HG02759 (cell line): Measurements from ENCODE around the gene IFRD2.
"Not testable (repeated sequence)": the region's sequence is repeated elsewhere in the genome, so short reads cannot be mapped to it uniquely, and the experiment has no call there.

ENCODE experiments used
- ATAC-seq: cut with Tn5 transposase; IDR thresholded peaks from one replicate; pipeline ENCODE4 v1.9.1; 2021; ENCODE audit warnings: mild to moderate bottlenecking, moderate library complexity; ENCODE audit not compliant: unreplicated experiment

IFRD2 gene

DNA sequence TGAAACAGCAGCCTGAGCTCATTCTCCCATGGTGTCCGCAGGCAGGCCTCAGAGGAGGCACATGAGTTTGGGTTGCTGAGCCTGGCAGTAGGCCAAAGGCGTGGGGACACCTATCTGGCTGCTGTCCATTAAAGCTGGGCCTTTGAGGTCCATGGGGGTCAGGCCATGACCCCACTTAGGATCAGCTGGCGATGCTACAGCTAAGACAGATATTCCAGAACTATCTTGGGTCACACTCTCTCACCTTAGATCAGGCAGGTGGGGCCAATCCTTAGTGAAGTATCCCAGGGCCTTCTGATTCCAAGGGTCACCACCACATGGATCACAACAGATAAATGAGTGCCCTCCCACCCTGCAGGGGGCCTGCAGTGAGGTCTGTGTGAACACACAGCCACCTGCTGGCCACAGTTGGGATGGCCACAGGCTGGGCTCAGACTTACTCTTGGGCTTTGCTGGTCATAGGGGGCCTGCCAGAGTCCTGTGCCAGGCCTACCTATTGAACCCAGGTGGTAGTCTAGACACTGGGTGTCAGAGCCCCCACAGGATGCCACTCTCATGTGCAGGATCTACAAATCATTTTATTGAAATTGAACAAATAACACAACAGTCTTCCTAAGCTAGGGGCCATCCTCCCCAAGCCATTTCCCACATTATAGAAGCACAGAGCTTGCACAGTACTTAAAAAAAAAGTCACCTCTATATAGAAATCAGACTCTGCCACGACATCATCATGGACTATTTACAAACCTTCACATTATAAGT, 32.3 kb upstream of the IFRD2 start:
- ATAC-seq: no peak

DNA sequence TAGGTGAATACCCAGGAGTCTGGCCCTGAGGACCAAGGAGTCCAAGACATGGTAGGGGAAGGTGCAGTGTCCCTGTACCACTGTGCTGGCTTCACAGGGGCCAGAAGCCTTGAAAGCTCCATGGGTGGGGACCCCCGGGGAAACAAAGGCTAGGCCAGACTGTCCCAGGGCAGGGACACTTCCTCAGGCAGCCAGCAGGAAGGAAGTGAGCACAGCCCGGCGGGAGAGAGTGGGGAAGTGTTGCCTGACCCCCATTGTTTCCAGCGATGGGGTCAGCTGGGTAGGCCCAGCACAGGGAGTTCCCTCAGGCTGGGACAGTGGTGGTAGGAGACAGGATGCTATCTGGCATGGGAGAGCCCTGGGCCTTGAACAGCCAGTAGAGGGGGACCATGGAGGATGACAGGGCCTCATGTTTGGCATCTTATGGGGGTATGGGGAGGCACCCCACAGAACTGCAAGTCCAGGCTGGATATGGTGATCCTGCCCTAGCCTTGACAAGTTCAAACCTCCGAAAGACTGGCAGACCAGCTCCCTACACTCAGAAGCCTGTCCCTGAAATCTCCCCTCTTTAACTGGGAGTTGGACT, 31.5 kb upstream of the IFRD2 start:
- no peak for ATAC-seq

DNA sequence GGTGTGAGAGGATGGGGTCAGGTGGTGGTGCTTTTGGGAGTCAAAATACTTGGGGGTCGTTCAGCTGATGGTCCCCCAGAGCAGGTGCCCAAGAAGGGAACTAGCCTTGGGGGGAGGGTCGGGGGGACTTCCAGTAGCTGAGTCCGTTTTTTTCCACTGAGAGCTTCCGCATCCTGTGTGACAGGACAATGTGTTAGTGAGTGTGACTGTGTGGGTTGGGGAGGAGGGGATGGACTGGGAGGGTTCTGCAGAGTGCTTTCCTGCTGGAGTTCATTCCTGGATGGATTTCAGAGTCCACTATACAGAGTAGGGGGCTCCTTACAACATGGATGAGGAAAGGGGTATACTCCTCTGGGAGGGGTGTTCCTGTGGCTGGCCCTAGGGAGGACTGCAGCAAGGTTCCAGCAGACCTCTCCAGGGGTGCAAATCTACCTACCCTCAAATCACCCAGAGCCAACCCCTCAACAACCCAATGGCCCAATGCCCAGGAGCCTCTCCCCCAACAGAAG, 30.9 kb upstream of the IFRD2 start:
- ATAC-seq: no peak

DNA sequence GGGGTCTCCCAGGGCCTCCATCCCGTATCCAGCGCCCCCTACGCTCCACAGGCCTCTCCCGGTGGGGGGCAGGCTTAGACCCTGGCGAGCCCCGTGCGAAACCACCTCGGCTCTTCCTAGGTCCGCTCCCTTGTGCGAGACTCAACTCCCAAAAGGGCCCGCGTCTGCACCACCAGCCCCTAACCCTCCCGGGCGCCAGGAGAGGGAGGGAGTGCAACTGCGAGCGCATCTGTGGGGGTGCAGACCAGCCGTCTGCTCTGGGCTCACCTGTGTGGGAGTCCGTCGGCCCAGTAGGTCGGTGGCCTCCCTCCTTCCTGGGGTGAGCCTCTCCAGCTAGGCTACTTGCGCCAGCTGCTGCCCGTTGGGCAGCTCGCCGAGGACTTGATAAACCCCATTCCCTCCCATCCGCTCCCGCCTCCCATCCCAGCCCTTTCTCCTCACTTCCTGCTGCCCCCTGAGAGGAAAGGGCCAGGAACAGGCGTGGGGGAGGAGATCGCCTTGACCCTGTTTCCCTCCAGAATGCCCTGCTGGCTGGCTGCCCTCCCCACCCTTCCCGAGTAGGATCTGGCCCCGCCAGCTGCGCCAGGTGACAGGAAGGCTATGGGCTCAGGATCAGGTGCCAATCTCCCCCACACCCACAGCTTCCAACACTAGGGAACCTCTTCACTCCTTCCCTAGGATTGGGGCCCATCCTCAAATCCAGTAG, 30.3 kb upstream of the IFRD2 start, which contains the start of gene HYAL2:
TSS of gene HYAL2 (minus strand) at position 360 of the 706 bp plus-strand sequence. CDS start 2,256 bp downstream, outside the sequence.
- ATAC-seq: no peak

DNA sequence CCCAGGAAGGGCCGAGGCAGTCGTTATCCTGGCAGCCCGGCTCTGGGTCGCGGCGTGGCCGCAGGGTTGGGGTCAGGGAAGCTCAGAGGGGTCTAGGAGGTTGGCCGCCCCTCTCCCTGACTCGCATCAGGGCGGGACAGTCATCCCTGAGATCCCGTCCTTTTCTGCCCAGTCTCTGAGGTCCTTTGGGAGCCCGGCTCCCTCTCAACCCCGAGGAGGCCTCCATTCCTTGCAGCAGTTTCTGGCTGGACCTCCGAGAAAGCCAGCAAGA, 29.8 kb upstream of the IFRD2 start:
- ATAC-seq: no peak

DNA sequence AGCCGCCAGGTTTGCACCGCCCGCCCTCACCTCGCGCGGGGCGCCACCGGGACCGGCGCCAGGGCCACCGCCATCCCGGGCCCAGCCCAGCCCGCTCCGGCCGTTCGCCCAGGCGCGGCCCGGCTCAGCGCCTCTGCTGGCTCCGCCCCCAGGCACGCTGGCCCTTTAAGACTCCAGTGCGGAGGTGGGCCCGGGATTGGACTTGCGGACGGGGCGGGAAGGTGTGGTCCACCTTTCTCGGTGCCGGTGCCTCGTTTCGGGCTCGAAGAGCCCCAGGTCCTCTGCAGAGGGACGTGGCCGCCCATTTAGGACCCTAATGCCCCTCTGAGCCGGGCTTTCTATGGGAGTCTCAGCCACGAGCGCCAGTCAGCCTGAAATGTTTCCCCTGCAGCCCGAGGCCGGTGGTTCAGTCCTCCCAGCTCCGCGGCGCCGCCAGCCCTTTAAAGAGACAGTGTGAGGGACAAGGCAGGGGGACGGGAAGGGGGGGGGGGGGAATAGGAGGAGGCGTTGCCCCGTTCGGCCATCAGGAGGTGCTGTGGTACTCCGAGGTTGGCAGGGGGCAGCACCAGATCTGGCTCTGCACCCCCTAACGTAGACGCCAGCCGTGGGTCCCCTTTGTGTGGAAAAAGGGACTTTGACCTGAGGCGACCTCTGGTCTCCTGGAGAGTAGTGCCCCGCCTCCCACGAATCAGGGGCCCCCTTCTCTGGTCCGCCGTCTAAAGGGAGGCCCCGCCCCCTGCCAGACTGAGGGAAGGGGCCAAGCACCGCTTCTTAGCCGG, 29.3 kb upstream of the IFRD2 start:
- ATAC-seq: peak; percentile 84

DNA sequence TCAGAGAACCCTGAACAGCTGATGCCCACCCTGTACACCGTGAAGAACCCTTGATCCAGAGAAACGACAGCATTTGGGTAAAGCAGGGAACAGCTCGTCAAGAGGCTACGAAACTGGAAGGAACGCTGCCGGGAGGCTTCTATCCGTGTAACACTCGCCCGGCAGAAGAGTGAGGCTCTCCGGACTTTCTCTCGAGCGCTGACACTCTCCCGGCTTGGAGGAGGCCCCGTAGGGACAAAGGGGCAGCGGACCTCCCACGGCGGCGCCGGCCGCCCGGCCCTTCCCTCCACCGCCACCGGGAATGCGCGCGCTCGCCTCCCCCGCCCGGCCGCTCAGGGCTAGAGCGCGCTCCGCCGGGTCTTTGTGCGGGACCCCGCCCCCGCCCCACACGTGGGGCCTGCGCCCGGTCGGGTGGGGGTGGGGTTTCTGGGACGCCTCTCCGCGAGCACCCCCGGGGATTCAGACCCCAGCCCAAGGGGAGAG, 28.7 kb upstream of the IFRD2 start:
- ATAC-seq: peak; percentile 64

DNA sequence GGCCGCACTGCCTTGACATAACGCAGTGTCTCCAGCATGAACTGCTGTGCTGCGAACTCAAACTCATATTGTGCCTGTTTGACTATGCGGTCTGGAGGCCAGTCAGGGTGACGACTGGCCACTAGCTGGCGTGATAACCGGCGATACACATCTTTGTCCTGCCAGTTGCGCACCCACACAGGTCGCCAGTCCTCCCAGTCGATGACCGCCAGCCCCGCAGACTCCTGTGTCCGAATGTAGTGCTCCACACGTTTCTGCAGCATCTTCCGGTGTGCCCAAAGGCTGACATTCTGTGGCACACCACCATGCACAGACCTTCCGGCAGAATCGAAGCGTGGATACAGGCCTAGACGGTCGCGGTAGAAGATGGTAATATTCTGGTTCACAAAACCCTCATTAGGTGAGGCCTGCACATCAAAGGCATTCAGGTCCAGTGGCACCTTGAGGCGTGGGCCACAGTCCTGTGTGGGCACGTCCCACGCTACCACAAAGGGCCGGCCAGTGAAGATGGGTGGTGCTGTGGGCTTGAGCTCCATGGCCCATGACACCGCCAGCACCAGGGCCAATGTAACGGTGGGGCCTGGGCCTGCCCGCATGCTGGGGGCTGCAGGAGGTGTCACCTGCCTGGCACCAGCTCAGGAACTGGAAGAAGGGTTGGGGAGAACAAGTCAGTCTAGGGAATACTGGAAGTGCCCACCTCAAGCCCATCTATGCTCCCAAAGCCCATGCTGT, 27.8 kb upstream of the IFRD2 start:
- ATAC-seq: no peak

DNA sequence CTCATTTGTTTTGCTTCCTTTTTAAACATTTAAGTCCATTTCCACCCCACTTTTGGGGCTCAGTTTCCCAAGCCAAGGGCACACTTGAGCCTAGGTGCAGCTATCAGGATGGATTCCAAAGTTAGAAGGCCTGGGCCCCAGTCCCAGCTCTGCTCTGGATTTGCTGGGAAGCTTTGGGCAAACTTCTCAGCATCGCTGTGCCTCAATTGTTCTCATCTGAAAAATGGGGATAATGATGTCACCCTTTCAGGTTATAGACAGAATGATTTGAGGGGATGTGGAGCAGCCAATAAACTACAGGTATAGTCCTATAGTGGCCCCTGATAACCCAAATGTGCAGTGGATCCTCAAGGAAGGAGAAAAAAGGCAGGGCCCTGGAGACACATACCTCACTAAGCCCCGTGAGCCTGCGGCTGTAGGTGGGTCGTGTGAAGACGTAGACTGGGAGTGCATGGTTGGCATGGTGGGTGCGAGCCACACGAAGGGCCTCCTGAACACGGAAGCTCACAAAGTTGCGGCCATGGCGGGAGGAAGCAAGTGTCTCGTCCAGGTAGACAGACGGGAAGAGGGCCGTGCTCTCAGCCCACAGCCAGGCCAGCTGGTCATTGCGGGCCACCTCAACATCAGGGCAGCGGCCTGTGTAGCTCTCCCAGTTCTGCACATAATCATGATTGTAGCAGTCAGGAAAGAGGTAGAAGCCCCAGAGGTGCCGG, 27.1 kb upstream of the IFRD2 start:
- ATAC-seq: no peak

DNA sequence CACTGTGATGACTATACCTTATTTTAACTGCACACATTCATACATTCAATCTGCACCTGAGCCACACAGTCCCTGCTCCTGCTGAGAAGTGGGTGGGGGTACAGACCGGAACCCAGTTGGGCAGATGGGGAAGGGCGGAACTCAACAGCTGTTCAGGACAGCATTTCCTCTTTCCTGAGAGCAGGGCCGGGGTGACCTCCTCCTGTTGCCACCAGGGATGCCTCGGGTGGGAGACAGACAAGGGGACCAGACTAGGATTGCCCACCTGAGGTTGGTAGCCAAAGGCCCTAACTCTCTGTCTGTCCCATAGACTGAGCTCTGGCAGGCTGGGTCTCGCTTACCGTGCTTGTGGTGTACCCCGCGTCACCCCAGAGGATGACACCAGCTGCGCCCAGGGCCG, 26.4 kb upstream of the IFRD2 start:
- ATAC-seq: no peak

DNA sequence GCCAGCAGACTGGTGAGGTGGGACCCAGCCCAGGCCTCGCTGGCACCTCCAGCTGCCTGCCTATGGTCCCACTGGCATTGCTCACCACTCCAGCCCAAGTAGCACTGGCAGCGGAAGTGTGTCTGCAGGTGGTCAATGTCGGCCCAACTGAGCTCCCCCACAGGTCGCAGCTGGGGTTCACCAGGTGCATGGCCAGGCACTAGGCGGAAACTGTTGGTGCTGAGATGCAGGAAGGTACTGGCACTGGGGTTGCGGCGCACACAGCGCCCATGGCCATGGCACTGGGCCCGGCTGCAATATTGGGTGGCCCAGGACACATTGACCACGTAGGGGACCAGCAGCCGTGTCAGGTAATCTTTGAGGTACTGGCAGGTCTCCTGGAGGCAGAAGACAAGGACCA, 25.9 kb upstream of the IFRD2 start:
- no peak for ATAC-seq

DNA sequence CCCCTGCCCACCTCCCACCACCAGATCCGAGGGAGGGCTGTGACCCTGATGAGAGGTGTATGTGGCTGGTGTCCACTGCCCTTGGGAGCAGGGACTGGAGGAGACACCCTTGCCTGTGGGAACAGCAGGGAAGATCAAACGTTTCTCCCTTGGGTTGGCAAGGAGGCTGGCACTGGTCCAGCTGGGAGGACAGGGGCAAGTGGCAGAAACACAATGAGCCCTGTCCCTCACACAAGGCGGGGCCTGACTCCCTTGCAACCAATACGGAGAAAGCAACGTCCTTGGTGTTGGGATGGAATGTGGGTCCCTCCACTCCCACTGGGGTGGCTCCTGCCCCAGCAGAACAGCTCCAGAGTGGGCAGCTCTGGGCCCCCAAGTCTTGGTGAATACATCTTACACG, 25.1 kb upstream of the IFRD2 start:
- ATAC-seq: no peak

DNA sequence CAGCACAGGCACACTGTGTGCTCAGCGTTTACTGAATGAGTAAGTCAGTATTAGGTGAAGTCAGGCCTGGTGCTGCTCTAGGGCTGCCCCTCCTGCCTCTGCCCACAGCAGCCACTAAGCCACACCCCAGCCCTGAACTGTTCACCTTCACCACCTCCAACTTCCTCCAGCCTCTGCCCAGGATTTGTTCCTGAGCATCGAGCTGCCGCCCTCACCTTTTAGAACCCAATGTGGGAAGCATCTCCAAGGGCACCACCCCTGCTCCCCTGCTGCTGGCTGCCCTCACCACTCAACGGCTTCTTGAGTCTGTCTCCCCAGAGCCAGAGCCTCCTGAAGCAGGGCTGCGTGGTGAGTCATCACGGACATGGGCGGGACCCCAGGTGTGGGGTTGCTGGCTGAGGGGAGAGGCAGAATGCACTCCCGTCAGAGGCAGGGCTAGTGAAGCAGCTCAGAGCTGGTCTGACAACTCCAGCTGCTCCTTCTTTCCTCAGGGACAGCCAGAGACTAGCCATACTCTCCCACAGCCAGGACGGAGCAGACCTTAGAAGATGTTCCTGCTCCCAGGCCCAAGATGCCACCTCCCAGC, 24.5 kb upstream of the IFRD2 start:
- no peak for ATAC-seq

DNA sequence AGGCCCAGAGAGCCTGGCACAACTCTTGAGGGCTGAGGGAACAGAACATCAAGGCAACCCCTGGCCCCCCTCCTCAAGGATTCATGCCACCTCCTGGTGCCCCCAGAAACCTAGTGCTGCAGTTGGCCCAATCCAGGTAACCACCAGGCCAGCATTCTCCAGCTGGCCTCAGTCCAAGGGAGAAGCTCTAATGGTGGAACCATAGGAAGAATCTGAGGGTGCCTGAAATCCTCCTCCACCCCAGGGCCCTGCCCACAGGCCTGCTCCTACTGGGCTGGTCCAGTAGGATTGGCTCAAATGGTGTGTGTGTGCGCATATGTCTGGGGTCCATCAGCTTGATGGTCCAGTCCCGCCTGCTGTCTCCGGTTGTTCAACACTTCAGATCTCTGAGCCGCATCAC, 22.6 kb upstream of the IFRD2 start:
- no peak for ATAC-seq

DNA sequence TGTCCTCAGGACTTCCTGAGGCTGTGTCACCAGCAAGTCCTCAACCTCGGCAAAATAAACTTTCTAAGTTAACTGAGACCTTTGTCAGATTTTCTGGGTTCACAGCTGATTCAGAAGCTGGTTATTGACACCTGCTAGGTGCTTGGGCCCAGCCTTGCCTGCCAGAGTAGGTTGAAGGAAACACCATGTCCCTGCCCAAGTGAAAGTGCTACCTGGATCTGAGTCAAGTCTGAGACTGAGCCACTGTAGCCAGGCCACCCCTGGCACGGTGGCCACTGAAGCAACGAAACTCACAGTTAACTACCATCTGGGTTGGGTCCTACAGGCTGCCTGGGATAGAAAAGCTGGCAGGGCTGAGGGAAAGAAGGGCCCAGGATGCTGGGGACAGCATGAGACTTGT, 22.1 kb upstream of the IFRD2 start:
- ATAC-seq: no peak

DNA sequence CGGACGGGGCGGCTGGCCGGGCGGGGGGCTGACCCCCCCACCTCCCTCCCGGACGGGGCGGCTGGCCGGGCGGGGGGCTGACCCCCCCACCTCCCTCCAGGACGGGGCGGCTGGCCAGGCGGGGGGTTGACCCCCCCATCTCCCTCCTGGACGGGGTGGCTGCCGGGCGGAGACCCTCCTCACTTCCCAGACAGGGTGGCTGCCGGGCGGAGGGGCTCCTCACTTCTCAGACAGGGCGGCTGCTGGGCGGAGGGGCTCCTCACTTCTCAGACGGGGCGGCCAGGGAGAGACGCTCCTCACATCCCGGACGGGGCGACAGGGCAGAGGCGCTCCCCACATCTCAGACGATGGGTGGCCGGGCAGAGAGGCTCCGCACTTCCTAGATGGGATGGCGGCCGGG, 19.8 kb upstream of the IFRD2 start:
- ATAC-seq: not testable (repeated sequence)

DNA sequence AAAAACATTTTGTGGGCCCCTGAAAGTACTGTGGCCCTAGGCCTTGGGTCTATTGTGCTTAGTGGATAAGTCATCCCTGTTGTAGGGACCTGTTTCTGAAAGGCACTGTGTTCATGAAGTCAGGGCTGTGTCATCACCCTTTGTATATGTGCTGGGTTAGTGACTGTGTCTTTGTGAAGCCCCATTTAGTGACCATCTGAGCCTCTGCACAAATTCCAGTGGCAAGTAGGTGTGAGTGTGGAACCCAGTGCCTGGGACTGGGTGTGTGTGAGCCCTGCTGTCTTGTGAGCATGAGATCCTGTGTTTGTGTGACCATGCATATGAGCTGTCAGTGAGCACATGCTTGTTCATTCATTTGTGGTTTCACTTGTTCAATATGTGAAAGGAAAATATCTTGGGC, 12.4 kb upstream of the IFRD2 start:
- ATAC-seq: no peak

DNA sequence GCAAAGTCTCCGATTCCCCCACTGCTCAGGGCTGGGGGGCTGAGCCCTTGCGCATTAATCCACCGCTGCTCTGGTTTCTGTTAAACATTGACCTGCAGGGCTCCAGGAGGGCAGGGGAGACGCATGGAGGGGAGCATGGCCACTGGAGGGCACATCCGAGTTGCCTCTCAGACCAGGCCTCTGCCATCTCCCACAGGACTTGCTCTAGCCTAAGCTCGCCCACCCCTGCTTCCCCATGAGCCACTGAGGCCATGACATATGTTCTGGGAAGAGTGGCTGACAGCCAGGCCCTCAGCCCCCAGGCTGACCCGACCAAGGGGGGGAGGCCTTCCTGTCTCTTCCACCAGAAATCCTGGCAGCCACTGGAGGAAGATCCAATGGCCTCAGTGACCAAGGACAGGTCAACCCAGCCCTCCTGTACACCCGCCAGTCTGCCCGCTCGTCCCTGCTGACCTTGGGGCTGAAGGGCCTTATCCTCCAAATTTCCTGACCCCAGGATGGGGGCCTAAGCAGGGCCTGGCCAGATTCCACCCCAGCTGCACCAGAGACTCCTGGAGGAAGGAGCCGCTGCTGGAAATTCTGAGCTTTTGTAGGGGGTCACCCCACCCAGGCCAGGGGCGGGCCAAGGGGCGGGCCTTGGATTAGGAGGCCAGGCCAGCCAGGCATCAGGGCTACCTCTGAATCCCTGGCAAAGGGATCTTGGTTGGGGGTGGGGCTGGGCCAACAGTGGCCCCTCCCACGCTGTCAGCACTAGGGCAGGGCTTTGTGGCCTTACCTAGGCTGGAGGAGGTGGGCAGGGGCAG, 11.0 kb upstream of the IFRD2 start, which contains the start of gene HYAL1:
TSS of gene HYAL1 (minus strand) at position 562 of the 803 bp plus-strand sequence. CDS start 618 bp downstream, outside the sequence.
- no peak for ATAC-seq
